HepG2 (cell line): ENCODE results near the gene MBTPS1. TPM values are rescaled to one million over a fixed set of nuclear protein-coding genes. Genes with fewer than 3 reads are reported as not detected.

Source experiments
- ATAC-seq: fragments of 200-7000 bp; cut with Tn5 transposase; 3 replicates; pipeline ENCODE4 v1.9.1; 2020; ENCODE audit warnings: mild to moderate bottlenecking, moderate library complexity
- BruUV-seq: library from RNA; stranded (reverse); fragments of 400-500 nt; replicated peaks from 2 replicates; lab custom pipeline; 2021; lab: Mats Ljungman, UMichigan
- CTCF ChIA-PET: fragments of 300-600 bp; formaldehyde crosslinking; extraction: SDS; loops from one replicate; lab custom pipeline; 2021; ENCODE audit warnings: low total read pairs, inconsistent platforms, low intra/inter-chr PET ratio; lab: Yijun Ruan, JAX
- POLR2A ChIA-PET: fragments of 350-600 bp; sonication (Branson Sonifier 250); formaldehyde crosslinking; loops from one replicate; lab custom pipeline; 2020; ENCODE audit warnings: antibody characterized with exemption, inconsistent platforms; lab: Yijun Ruan, JAX
- DNase-seq: peaks from one replicate; pipeline ENCODE4 v3.0.0-alpha.2; 2015; ENCODE audit warnings: low spot score
- FAIRE-seq: peaks from 3 replicates; lab custom pipeline; 2011; peaks lifted over from hg19 to GRCh38; lab: Jason Lieb, UNC
- H2AFZ ChIP-seq: one replicate; pipeline ENCODE4 v1.6.1; 2011; ENCODE audit warnings: low read length, inconsistent platforms
- H3K27ac ChIP-seq: fragments of 300-600 bp; 3 replicates; pipeline ENCODE4 v1.8.0; 2011; ENCODE audit warnings: mixed run types, mild to moderate bottlenecking, mixed read lengths, low read length, inconsistent platforms; ENCODE audit not compliant: insufficient read depth; ENCODE audit errors: extremely low read length
- H3K27me3 ChIP-seq, 2 experiments: fragments of 200-600 bp in 1 of 2; 2 replicates in 1 of 2; 3 replicates in 1 of 2; pipeline versions ENCODE4 v1.6.0 to v1.8.0; 2011; ENCODE audit warnings: low read length in 2 of 2, mild to moderate bottlenecking in 2 of 2, moderate library complexity in 2 of 2, inconsistent platforms in 1 of 2; ENCODE audit not compliant: insufficient read depth in 2 of 2, control insufficient read depth in 1 of 2
- H3K36me3 ChIP-seq, 2 experiments: fragments of 200-600 bp in 1 of 2; replicated peaks in 1 of 2; 2 replicates in 1 of 2; 3 replicates in 1 of 2; pipeline versions ENCODE4 v1.5.1 to v1.8.0; 2011; ENCODE audit warnings: low read length in 2 of 2, inconsistent platforms in 1 of 2; ENCODE audit not compliant: insufficient read depth in 2 of 2, control insufficient read depth in 1 of 2
- H3K4me1 ChIP-seq: 2 replicates; pipeline ENCODE4 v1.5.1; 2012; ENCODE audit warnings: low read length, inconsistent platforms; ENCODE audit not compliant: insufficient read depth
- H3K4me2 ChIP-seq: 2 replicates; pipeline ENCODE4 v1.6.0; 2011; ENCODE audit warnings: low read depth, low read length, inconsistent platforms
- H3K4me3 ChIP-seq, 3 experiments: fragments of 200-600 bp in 1 of 3; sonication (generic), shearing (Covaris generic) in 1 of 3; replicated peaks in 1 of 3; 2 replicates each; pipeline ENCODE4 v1.5.1; 2011 to 2016; ENCODE audit warnings: low read length in 3 of 3, inconsistent platforms in 2 of 3, low read depth in 2 of 3, mild to moderate bottlenecking in 2 of 3, control low read depth in 1 of 3, mixed read lengths in 1 of 3; ENCODE audit not compliant: insufficient read depth in 1 of 3
- H3K79me2 ChIP-seq: one replicate; pipeline ENCODE4 v1.6.1; 2011; ENCODE audit warnings: low read length, inconsistent platforms; ENCODE audit not compliant: insufficient read depth
- H3K9ac ChIP-seq: 2 replicates; pipeline ENCODE4 v1.6.0; 2011; ENCODE audit warnings: mild to moderate bottlenecking, low read depth, low read length, inconsistent platforms; ENCODE audit not compliant: insufficient read depth
- H3K9me3 ChIP-seq: 2 replicates; pipeline ENCODE4 v1.5.1; 2012; ENCODE audit warnings: mild to moderate bottlenecking, low read length
- H4K20me1 ChIP-seq: 2 replicates; pipeline ENCODE4 v1.6.0; 2011; ENCODE audit warnings: inconsistent platforms, mild to moderate bottlenecking, low read length, moderate library complexity; ENCODE audit not compliant: insufficient read depth
- DDIT3 ChIP-seq: sonication (generic); formaldehyde crosslinking; IDR thresholded peaks from 2 replicates; pipeline ENCODE4 v1.4.0; 2020; ENCODE audit warnings: mild to moderate bottlenecking, missing genetic modification reagents
- MTERF4 ChIP-seq: sonication (generic); formaldehyde crosslinking; IDR thresholded peaks from 2 replicates; pipeline ENCODE4 v1.8.0; 2023; ENCODE audit warnings: mild to moderate bottlenecking, missing genetic modification reagents
- NFAT5 ChIP-seq: sonication (generic); formaldehyde crosslinking; IDR thresholded peaks from 2 replicates; pipeline ENCODE4 v1.4.0; 2020; ENCODE audit warnings: missing genetic modification reagents
- NKX3-1 ChIP-seq: sonication (generic); formaldehyde crosslinking; IDR thresholded peaks from 2 replicates; pipeline ENCODE4 v1.5.0; 2020; ENCODE audit warnings: missing genetic modification reagents
- NONO ChIP-seq, 2 experiments: fragments of 450-650 bp in 1 of 2; sonication (generic) in 1 of 2; formaldehyde crosslinking in 1 of 2; IDR thresholded peaks in 1 of 2; conservative IDR thresholded peaks in 1 of 2; 2 replicates each; pipeline versions ENCODE4 v1.6.1 to v1.8.0; 2017 to 2022; ENCODE audit warnings: mild to moderate bottlenecking in 1 of 2, missing genetic modification reagents in 1 of 2, moderate library complexity in 1 of 2
- PLSCR1 ChIP-seq: sonication (generic); formaldehyde crosslinking; IDR thresholded peaks from 2 replicates; pipeline ENCODE4 v1.5.0; 2020; ENCODE audit warnings: missing genetic modification reagents, mild to moderate bottlenecking, borderline replicate concordance
- REL ChIP-seq: sonication (generic); formaldehyde crosslinking; conservative IDR thresholded peaks from 2 replicates; pipeline ENCODE4 v1.8.0; 2022; ENCODE audit warnings: mild to moderate bottlenecking, missing genetic modification reagents, moderate library complexity
- SOX5 ChIP-seq: IDR thresholded peaks from 2 replicates; pipeline ENCODE4 v1.6.1; 2016; ENCODE audit warnings: borderline replicate concordance
- ZBTB44 ChIP-seq: sonication (generic); formaldehyde crosslinking; IDR thresholded peaks from 2 replicates; pipeline ENCODE4 v1.4.0; 2020; ENCODE audit warnings: missing genetic modification reagents
- ZNF224 ChIP-seq: sonication (generic); formaldehyde crosslinking; IDR thresholded peaks from 2 replicates; pipeline ENCODE4 v1.5.0; 2020; ENCODE audit warnings: mild to moderate bottlenecking, missing genetic modification reagents
- ZZZ3 ChIP-seq: sonication (generic); formaldehyde crosslinking; IDR thresholded peaks from 2 replicates; pipeline ENCODE4 v1.4.0; 2020; ENCODE audit warnings: missing genetic modification reagents, mild to moderate bottlenecking, borderline replicate concordance
- WGBS: methylation state at CpG from one replicate; pipeline ENCODE4 v1.1.6; 2017; ENCODE audit warnings: low lambda C conversion rate; 5-methylcytosine and 5-hydroxymethylcytosine counted together
- in situ Hi-C: cut with HindIII; loops from 2 replicates; pipeline ENCODE4 v1.10.0; 2017; ENCODE audit warnings: low pct_unique_long_range_greater_than_20kb; ENCODE audit not compliant: extremely low pct_ligation_motif_present
- intact Hi-C: fragments of 100-400 bp; cut with micrococcal nuclease; formaldehyde crosslinking; loops from one replicate; pipeline ENCODE4 v1.10.0; 2022; ENCODE audit not compliant: unreplicated experiment
- polyA plus RNA-seq, 8 experiments: library from polyadenylated mRNA; depleted of rRNA in 3 of 8; stranded (reverse) in 7 of 8; unstranded in 1 of 8; fragments of >200 nt; fragmentation: Illumina TruSeq in 4 of 8; extraction: Trizol in 4 of 8; gene quantifications; 2 replicates each; pipeline versions ENCODE4 v1.2.1 to v1.2.3, GENCODE V29; 2011 to 2016; ENCODE audit warnings: low read depth in 4 of 8, missing spikeins in 1 of 8, mixed read lengths in 1 of 8; ENCODE audit not compliant: insufficient read depth in 1 of 8
- total RNA-seq, 5 experiments: library from RNA; depleted of rRNA; stranded (reverse); fragments of >200 nt; fragmentation: Illumina TruSeq; extraction: Trizol; gene quantifications; 2 replicates each; pipeline ENCODE4 v1.2.3, GENCODE V29; 2016; ENCODE audit warnings: low read depth in 1 of 5

The MBTPS1 gene
- total and polyA plus RNA-seq, 2 of the 13 experiments (the other 11 are each of a cell fraction or from before 2014, with no cell fraction given), result 56.7 to 91.3 TPM

GRCh38 chr16:84056933-84057332 lies 59.8 kb downstream of the MBTPS1 start:
- FAIRE-seq, result no peak
- H3K27ac ChIP-seq, result no peak overlapping the region
- no peaks in the 10 kb centered on the region for H4K20me1 ChIP-seq
- peaks cover 53 to 89% of the 10 kb centered on the region in 2 experiments for H3K36me3 ChIP-seq
- H3K27me3 ChIP-seq, result no peaks in the 10 kb centered on the region
- CTCF ChIA-PET, result no interaction called here
- H3K4me1 ChIP-seq, result no peaks in the 10 kb centered on the region
- no peaks in the 10 kb centered on the region for H3K9me3 ChIP-seq
- intact Hi-C loops (no loop called here), in situ Hi-C loops (no loop called here)
- H3K79me2 ChIP-seq, result no peaks in the 10 kb centered on the region
- TF ChIP-seq MTERF4 (CRISPR knock-in tag) (no peak), ZNF224 (CRISPR knock-in tag) (no peak), NFAT5 (no peak), PLSCR1 (CRISPR knock-in tag) (no peak), SOX5 (no peak), REL (CRISPR knock-in tag) (no peak), DDIT3 (CRISPR knock-in tag) (no peak), ZBTB44 (no peak), NKX3-1 (CRISPR knock-in tag) (no peak), ZZZ3 (CRISPR knock-in tag) (no peak), NONO (IDR thresholded peaks at IDR 0.05) (no peak), NONO (CRISPR knock-in tag; conservative IDR thresholded peaks at IDR 0.05) (no peak)
- no peak overlapping the region for H3K9ac ChIP-seq
- 95% methylated on average over 7 of the region's 7 CpGs for WGBS
- DNase-seq, result no peak
- no peak overlapping the region for H3K4me3 ChIP-seq
- no peak overlapping the region for H3K4me2 ChIP-seq
- POLR2A ChIA-PET, result no interaction called here
- ATAC-seq, result no peak
- no peak overlapping the region for H2AFZ ChIP-seq
- BruUV-seq, result no TSS peak
